K562 (cell line): ENCODE results near the gene PHEX. TPM values are rescaled to one million over a fixed set of nuclear protein-coding genes. Genes with fewer than 3 reads are reported as not detected.

ENCODE experiments used
- ATAC-seq: fragments of 200-7000 bp; cut with Tn5 transposase; 3 replicates; pipeline ENCODE4 v1.9.1; 2020; ENCODE audit warnings: moderate library complexity
- BruUV-seq: library from RNA; stranded (reverse); fragments of 400-500 nt; replicated peaks from 2 replicates; lab custom pipeline; 2021; lab: Mats Ljungman, UMichigan
- CTCF ChIA-PET: fragments of 300-600 bp; formaldehyde crosslinking; extraction: SDS; loops from one replicate; lab custom pipeline; 2021; ENCODE audit warnings: low intra/inter-chr PET ratio; lab: Yijun Ruan, JAX
- POLR2A ChIA-PET: fragments of 300-600, 350-650 bp; sonication (Branson Sonifier 250); formaldehyde crosslinking; extraction: SDS; loops from one replicate; lab custom pipeline; 2021; ENCODE audit warnings: antibody characterized with exemption, inconsistent platforms; lab: Yijun Ruan, JAX
- DNase-seq, 4 experiments: peaks; one replicate each; pipeline versions ENCODE4 v3.0.0 to v3.0.0-alpha.2; 2011 to 2018; ENCODE audit warnings: low spot score in 3 of 4, mixed read lengths in 3 of 4; ENCODE audit errors: extremely low read depth in 1 of 4
- FAIRE-seq: peaks from 2 replicates; lab custom pipeline; 2011; peaks lifted over from hg19 to GRCh38; lab: Jason Lieb, UNC
- H2AFZ ChIP-seq: 2 replicates; pipeline ENCODE4 v1.6.0; 2011; ENCODE audit warnings: low read depth, low read length, control low read depth, inconsistent platforms
- H3K27ac ChIP-seq: fragments of 200-600 bp; 3 replicates; pipeline ENCODE4 v1.8.0; 2011; ENCODE audit warnings: low read depth, mild to moderate bottlenecking, control low read depth, inconsistent platforms, low read length, moderate library complexity, mixed read lengths; ENCODE audit errors: extremely low read depth
- H3K27me3 ChIP-seq, 2 experiments: fragments of 300-600 bp in 1 of 2; 2 replicates in 1 of 2; 3 replicates in 1 of 2; pipeline versions ENCODE4 v1.6.0 to v1.8.0; 2011; ENCODE audit warnings: inconsistent platforms in 2 of 2, low read length in 2 of 2, mild to moderate bottlenecking in 1 of 2, mixed read lengths in 1 of 2, moderate library complexity in 1 of 2; ENCODE audit not compliant: control insufficient read depth in 2 of 2, insufficient read depth in 2 of 2
- H3K36me3 ChIP-seq: fragments of 300-600 bp; 3 replicates; pipeline ENCODE4 v1.8.0; 2011; ENCODE audit warnings: mild to moderate bottlenecking, low read length, inconsistent platforms; ENCODE audit not compliant: control insufficient read depth, insufficient read depth
- H3K4me1 ChIP-seq, 2 experiments: fragments of 200-600 bp in 1 of 2; replicated peaks in 1 of 2; 2 replicates in 1 of 2; 3 replicates in 1 of 2; pipeline versions ENCODE4 v1.5.1 to v1.8.0; 2011; ENCODE audit warnings: inconsistent platforms in 2 of 2, low read length in 2 of 2, mild to moderate bottlenecking in 1 of 2, mixed read lengths in 1 of 2, moderate library complexity in 1 of 2; ENCODE audit not compliant: control insufficient read depth in 2 of 2, insufficient read depth in 2 of 2
- H3K4me2 ChIP-seq: 2 replicates; pipeline ENCODE4 v1.6.1; 2011; ENCODE audit warnings: low read length, control low read depth, inconsistent platforms, mixed read lengths; ENCODE audit not compliant: insufficient read depth
- H3K4me3 ChIP-seq: fragments of 200-600 bp; sonication (generic), shearing (Covaris generic); 2 replicates; pipeline ENCODE4 v1.5.1; 2016; ENCODE audit warnings: control low read depth, inconsistent platforms
- H3K79me2 ChIP-seq: fragments of 200-600 bp; 3 replicates; pipeline ENCODE4 v1.8.0; 2011; ENCODE audit warnings: low read length, inconsistent platforms; ENCODE audit not compliant: control insufficient read depth, insufficient read depth
- H3K9ac ChIP-seq, 2 experiments: 2 replicates each; pipeline versions ENCODE4 v1.6.0 to v1.6.1; 2011; ENCODE audit warnings: low read depth in 2 of 2, low read length in 2 of 2, control low read depth in 1 of 2, inconsistent platforms in 1 of 2, mild to moderate bottlenecking in 1 of 2, mixed read lengths in 1 of 2; ENCODE audit not compliant: insufficient read depth in 1 of 2
- H3K9me1 ChIP-seq: one replicate; pipeline ENCODE4 v1.6.0; 2011; ENCODE audit warnings: inconsistent platforms, mild to moderate bottlenecking, low read length, moderate library complexity; ENCODE audit not compliant: control insufficient read depth, insufficient read depth
- H3K9me3 ChIP-seq: replicated peaks from 2 replicates; pipeline ENCODE4 v1.5.1; 2011; ENCODE audit warnings: low read depth, low read length, inconsistent platforms; ENCODE audit not compliant: control insufficient read depth, insufficient read depth
- H4K20me1 ChIP-seq: replicated peaks from 2 replicates; pipeline ENCODE4 v1.6.1; 2011; ENCODE audit warnings: low read length, inconsistent platforms, mixed read lengths; ENCODE audit not compliant: control insufficient read depth, insufficient read depth
- CCNT2 ChIP-seq: IDR thresholded peaks from 2 replicates; pipeline ENCODE4 v1.6.1; 2011; ENCODE audit warnings: borderline replicate concordance, low read depth, mild to moderate bottlenecking, moderate library complexity, mixed read lengths, low read length; ENCODE audit not compliant: insufficient read length; ENCODE audit errors: extremely low read depth
- KDM1A ChIP-seq, 2 experiments: fragments of 450-650 bp; IDR thresholded peaks; 2 replicates each; pipeline ENCODE4 v1.6.1; 2016; ENCODE audit warnings: mild to moderate bottlenecking in 2 of 2
- MYC ChIP-seq, 2 experiments: fragments of 250-450 bp in 1 of 2; sonication (Bioruptor Pico) in 1 of 2; IDR thresholded peaks; 2 replicates each; pipeline versions ENCODE4 v1.5.1 to v1.6.1; 2012 to 2021; ENCODE audit warnings: low read depth in 2 of 2, borderline replicate concordance in 1 of 2, improper control_type of control experiment in 1 of 2, low read length in 1 of 2, mild to moderate bottlenecking in 1 of 2, moderate library complexity in 1 of 2
- SETDB1 ChIP-seq: IDR thresholded peaks from one replicate; pipeline ENCODE4 v1.6.1; 2012; ENCODE audit warnings: low read length, control low read depth, inconsistent platforms
- SMAD1 ChIP-seq: fragments of 150-350 bp; IDR thresholded peaks from 2 replicates; pipeline ENCODE4 v1.6.1; 2014; ENCODE audit warnings: low read length, low read depth; ENCODE audit not compliant: partially characterized antibody
- SRSF9 ChIP-seq: fragments of 200-400 bp; formaldehyde crosslinking; IDR thresholded peaks from 2 replicates; pipeline ENCODE4 v1.6.1; 2017; ENCODE audit warnings: low read depth, low read length, borderline replicate concordance
- U2AF1 ChIP-seq: fragments of 200-400 bp; formaldehyde crosslinking; optimal IDR thresholded peaks from 2 replicates; pipeline ENCODE3; 2017; ENCODE audit warnings: mild to moderate bottlenecking, low read depth, low read length, moderate library complexity
- ZNF75A ChIP-seq: fragments of 450-650 bp; formaldehyde crosslinking; IDR thresholded peaks from 2 replicates; pipeline ENCODE4 v1.4.0; 2020; ENCODE audit warnings: mild to moderate bottlenecking
- WGBS: fragments of 100-300 bp; shearing (Covaris generic); methylation state at CpG from one replicate; pipeline ENCODE4 v1.1.6; 2016; ENCODE audit warnings: low coverage, mixed read lengths; ENCODE audit not compliant: insufficient coverage; ENCODE audit errors: missing lambda C conversion rate; 5-methylcytosine and 5-hydroxymethylcytosine counted together
- in situ Hi-C: fragments of 300-500 bp; cut with MboI; formaldehyde crosslinking; loops from 4 replicates; pipeline ENCODE4 v1.15.0; 2018; ENCODE audit warnings: inconsistent platforms, mixed read lengths
- intact Hi-C: fragments of 100-400 bp; cut with micrococcal nuclease; formaldehyde crosslinking; loops from 2 replicates; pipeline ENCODE4 v1.14.2; 2022
- polyA plus RNA-seq, 8 experiments: library from polyadenylated mRNA; depleted of rRNA in 4 of 8; stranded (reverse) in 5 of 8; unstranded in 3 of 8; fragments of >200 nt; fragmentation: Nextera tagmentation in 2 of 8; fragmentation: Illumina TruSeq in 1 of 8; extraction: Ambion mirVana in 2 of 8; extraction: Trizol in 1 of 8; gene quantifications; 2 replicates each; pipeline versions ENCODE4 v1.2.1 to v1.2.3, GENCODE V29; 2011 to 2014; ENCODE audit warnings: inconsistent platforms in 1 of 8, missing spikeins in 1 of 8
- total RNA-seq, 7 experiments: library from RNA; depleted of rRNA in 6 of 7; stranded (reverse); fragments of >200 nt in 6 of 7; fragmentation: Illumina TruSeq in 2 of 7; extraction: Trizol in 2 of 7; gene quantifications; 2 replicates each; pipeline versions ENCODE4 v1.2.1 to v1.2.3, GENCODE V29; 2011 to 2021; ENCODE audit warnings: low replicate concordance in 1 of 7
- TF ChIP-seq, protein P1 (sequence below): fragments of 450-650 bp; IDR thresholded peaks from 2 replicates; pipeline ENCODE4 v1.6.1; 2018; ENCODE audit not compliant: partially characterized antibody
- TF ChIP-seq, protein P2 (sequence below): fragments of 450-650 bp; formaldehyde crosslinking; IDR thresholded peaks from 2 replicates; pipeline ENCODE4 v1.4.0; 2020; ENCODE audit warnings: mild to moderate bottlenecking, moderate library complexity
- TF ChIP-seq, protein P3 (sequence below): fragments of 250-450 bp; sonication (Bioruptor Pico); IDR thresholded peaks from 2 replicates; pipeline ENCODE4 v1.5.0; 2021; ENCODE audit warnings: mild to moderate bottlenecking, moderate library complexity

Gene PHEX
- total and polyA plus RNA-seq, 9 of the 15 experiments (the other 6 are each of a cell fraction or from before 2014, with no cell fraction given), result 0.01 to 0.11 (median 0.04) TPM; not detected in 6

DNA sequence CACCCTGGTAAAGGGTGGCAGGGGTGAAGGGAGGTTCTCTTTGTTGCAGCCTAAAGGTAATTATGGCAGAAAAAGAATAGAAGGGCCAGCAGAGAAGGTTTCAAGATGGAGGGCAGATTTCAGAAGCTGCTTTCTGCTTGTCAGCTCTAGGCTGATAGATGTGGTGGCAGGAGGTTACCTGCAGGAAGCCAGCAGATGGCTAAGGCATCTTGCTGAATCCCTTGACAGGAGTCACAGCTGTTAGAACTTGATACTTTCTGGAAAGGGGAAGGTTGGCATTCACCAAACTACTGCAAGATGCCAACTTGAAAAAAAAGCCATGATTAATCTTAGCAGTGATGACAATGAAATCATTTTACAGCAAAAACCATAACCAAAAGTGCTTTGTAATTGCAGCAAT is 171.1 kb downstream of the PHEX start (continued):
- TF ChIP-seq, protein P1, sequence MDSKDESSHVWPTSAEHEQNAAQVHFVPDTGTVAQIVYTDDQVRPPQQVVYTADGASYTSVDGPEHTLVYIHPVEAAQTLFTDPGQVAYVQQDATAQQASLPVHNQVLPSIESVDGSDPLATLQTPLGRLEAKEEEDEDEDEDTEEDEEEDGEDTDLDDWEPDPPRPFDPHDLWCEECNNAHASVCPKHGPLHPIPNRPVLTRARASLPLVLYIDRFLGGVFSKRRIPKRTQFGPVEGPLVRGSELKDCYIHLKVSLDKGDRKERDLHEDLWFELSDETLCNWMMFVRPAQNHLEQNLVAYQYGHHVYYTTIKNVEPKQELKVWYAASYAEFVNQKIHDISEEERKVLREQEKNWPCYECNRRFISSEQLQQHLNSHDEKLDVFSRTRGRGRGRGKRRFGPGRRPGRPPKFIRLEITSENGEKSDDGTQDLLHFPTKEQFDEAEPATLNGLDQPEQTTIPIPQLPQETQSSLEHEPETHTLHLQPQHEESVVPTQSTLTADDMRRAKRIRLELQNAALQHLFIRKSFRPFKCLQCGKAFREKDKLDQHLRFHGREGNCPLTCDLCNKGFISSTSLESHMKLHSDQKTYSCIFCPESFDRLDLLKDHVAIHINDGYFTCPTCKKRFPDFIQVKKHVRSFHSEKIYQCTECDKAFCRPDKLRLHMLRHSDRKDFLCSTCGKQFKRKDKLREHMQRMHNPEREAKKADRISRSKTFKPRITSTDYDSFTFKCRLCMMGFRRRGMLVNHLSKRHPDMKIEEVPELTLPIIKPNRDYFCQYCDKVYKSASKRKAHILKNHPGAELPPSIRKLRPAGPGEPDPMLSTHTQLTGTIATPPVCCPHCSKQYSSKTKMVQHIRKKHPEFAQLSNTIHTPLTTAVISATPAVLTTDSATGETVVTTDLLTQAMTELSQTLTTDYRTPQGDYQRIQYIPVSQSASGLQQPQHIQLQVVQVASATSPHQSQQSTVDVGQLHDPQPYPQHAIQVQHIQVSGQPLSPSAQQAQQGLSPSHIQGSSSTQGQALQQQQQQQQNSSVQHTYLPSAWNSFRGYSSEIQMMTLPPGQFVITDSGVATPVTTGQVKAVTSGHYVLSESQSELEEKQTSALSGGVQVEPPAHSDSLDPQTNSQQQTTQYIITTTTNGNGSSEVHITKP, result no peak
- TF ChIP-seq U2AF1 (no peak), ZNF75A (CRISPR knock-in tag) (no peak)
- TF ChIP-seq, all 486 proteins: peak for 0

DNA sequence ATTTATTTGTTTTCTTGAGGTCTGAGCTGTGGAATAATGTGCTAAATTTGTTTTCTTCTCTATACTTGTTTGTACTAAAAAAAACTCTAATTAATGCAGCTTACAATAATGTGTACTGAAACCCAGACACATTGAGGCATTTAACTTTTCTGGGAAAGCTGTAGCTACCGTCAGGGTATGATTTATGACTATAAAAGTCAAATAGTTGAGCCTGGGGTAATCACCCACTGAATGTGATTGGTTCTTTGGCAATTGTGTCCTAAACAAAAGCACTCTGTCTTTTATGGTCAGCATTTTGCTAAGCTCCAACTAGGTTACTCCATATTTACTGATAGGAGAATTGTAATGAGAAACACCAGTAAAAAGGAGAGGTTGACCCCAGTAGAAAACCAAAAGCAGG is 174.7 kb downstream of the PHEX start:
- intact Hi-C loops, result no loop called here
- TF ChIP-seq KDM1A (IDR thresholded peaks at IDR 0.05) (no peak), MYC (IDR thresholded peaks at IDR 0.05; ENCODE audit: low read depth, low read length) (no peak), MYC (CRISPR knock-in tag; IDR thresholded peaks at IDR 0.05; ENCODE audit: borderline replicate concordance, low read depth) (no peak), SRSF9 (no peak), SETDB1 (no peak), CCNT2 (no peak), SMAD1 (no peak)
- TF ChIP-seq, protein P2, sequence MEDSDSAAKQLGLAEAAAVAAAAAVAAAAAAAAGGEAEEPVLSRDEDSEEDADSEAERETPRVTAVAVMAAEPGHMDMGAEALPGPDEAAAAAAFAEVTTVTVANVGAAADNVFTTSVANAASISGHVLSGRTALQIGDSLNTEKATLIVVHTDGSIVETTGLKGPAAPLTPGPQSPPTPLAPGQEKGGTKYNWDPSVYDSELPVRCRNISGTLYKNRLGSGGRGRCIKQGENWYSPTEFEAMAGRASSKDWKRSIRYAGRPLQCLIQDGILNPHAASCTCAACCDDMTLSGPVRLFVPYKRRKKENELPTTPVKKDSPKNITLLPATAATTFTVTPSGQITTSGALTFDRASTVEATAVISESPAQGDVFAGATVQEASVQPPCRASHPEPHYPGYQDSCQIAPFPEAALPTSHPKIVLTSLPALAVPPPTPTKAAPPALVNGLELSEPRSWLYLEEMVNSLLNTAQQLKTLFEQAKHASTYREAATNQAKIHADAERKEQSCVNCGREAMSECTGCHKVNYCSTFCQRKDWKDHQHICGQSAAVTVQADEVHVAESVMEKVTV (CRISPR knock-in tag), result no peak
- TF ChIP-seq, protein P3, sequence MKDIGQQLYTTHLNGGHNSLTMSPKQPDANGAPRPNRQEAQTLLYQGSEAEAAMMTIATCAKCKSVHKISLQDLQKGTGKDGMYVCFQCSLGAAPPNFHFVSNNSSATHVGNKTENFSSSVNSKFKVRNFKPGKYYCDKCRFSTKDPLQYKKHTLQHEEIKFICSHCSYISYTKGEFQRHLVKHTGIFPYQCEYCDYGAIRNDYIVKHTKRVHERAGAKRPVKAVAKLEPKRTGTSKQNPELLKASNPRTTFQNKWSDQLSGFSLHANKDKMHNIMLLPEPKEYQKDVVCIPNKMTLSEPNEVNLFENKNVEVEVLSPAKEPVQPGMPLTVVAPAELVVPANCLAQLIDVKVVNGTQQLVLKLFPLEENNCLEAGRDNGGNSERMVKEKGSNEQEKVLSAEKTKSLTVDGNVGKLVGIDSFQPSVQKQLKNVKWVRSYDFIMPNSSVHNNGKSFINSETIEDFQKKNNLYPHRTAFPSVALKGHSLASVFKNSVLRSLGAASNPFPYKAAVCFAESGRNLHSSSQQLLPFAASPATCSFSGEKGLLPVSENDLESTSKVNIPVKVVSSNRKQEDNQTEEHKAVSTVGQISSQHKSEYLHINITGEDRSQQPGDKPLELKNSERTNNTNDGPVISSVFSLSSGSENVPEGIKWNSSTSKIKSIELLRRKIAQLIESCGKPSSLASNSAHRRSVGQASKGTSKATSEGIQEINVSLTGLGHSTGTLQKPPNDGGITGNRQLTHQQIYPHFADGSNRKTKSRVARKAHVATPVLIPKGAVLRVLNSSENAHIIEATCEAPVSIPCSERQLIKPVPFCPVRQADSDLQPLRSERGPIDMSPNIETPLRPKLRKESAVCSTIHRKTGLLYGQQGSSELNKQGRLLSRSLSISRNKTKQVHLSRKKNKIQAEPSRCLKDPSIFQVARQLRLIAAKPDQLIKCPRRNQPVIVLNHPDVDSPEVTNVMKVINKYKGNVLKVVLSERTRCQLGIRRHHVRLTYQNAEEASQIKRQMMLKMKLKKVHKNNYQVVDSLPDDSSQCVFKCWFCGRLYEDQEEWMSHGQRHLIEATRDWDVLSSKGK, result no peak

More for the DNA sequence above, 174.7 kb downstream of the PHEX start:
- no TSS peak for BruUV-seq
- no peaks in the 10 kb centered on the region for H3K79me2 ChIP-seq
- DNase-seq, result no peak
- no peak overlapping the region for H2AFZ ChIP-seq
- in situ Hi-C loops, result no loop called here
- no peaks in the 10 kb centered on the region for H3K27me3 ChIP-seq
- no peak overlapping the region for H3K27ac ChIP-seq
- ATAC-seq, result no peak
- no peak for FAIRE-seq
- no peaks in the 10 kb centered on the region for H3K36me3 ChIP-seq
- ChIA-PET POLR2A (no interaction called here), CTCF (no interaction called here)
- H3K9me3 ChIP-seq, result no peaks in the 10 kb centered on the region
- H4K20me1 ChIP-seq, result no peaks in the 10 kb centered on the region
- WGBS, result 0% methylated on average over 1 of the region's 1 CpG
- H3K9ac ChIP-seq, result no peak overlapping the region
- no peak overlapping the region for H3K4me2 ChIP-seq
- H3K4me1 ChIP-seq, result no peaks in the 10 kb centered on the region
- no peak overlapping the region for H3K4me3 ChIP-seq
- no peaks in the 10 kb centered on the region for H3K9me1 ChIP-seq
